Measurements from ENCODE around the gene RNU4-1.
"Not testable (repeated sequence)": the region's sequence is repeated elsewhere in the genome, so short reads cannot be mapped to it uniquely, and the experiment has no call there.

Gene RNU4-1

GRCh38 chr12:120292661-120293531 lies at the start of gene RNU4-1:
Gene RNU4-1 (minus strand): TSS chr12:120293237.
- DNase-seq, result peak; percentile 51 to 78

GRCh38 chr12:120342175-120343038 lies 49.4 kb upstream of the RNU4-1 start:
- DNase-seq, result no peak

- DNase-seq, result no peak
These were observed 46.2 kb upstream of the RNU4-1 start for GRCh38 chr12:120339256-120339655.

- DNase-seq, result no peak
These were observed 44.7 kb upstream of the RNU4-1 start for GRCh38 chr12:120337730-120338129.

- DNase-seq, result not testable (repeated sequence)
These were observed 43.4 kb upstream of the RNU4-1 start for GRCh38 chr12:120336392-120336791.

- peak in 1 of 2 experiments; percentile 27 for DNase-seq
These were observed 42.4 kb upstream of the RNU4-1 start for GRCh38 chr12:120335447-120335846.

- DNase-seq, result no peak
These were observed 39.5 kb upstream of the RNU4-1 start for GRCh38 chr12:120332523-120332922.

GRCh38 chr12:120332041-120332440 lies 39.0 kb upstream of the RNU4-1 start:
- DNase-seq, result no peak

GRCh38 chr12:120331390-120331789 lies 38.4 kb upstream of the RNU4-1 start:
- DNase-seq, result no peak

- DNase-seq, result no peak
These were observed 35.2 kb upstream of the RNU4-1 start for GRCh38 chr12:120328228-120328627.

- no peak for DNase-seq
These were observed 34.6 kb upstream of the RNU4-1 start, which contains the start of gene PLA2G1B for GRCh38 chr12:120327593-120327992. Gene PLA2G1B (minus strand): TSS chr12:120327779. CDS start chr12:120327753, 26 bp downstream.

- DNase-seq, result no peak
These were observed 31.9 kb upstream of the RNU4-1 start for GRCh38 chr12:120324841-120325417.

- no peak for DNase-seq
These were observed 30.7 kb upstream of the RNU4-1 start for GRCh38 chr12:120323772-120324171.

- no peak for DNase-seq
These were observed 28.6 kb upstream of the RNU4-1 start for GRCh38 chr12:120321382-120322202.

- peak; percentile 100 for DNase-seq
These were observed 24.4 kb upstream of the RNU4-1 start for GRCh38 chr12:120317224-120318105.

GRCh38 chr12:120316798-120317223 lies 23.8 kb upstream of the RNU4-1 start:
- no peak for DNase-seq

- DNase-seq, result no peak
These were observed 21.2 kb upstream of the RNU4-1 start for GRCh38 chr12:120314220-120314619.

- peak; percentile 78 to 85 for DNase-seq
These were observed 9.2 kb upstream of the RNU4-1 start, which contains the start of gene SIRT4 for GRCh38 chr12:120301962-120302815. Gene SIRT4 (plus strand): TSS chr12:120302321. CDS start chr12:120303562, 1,241 bp downstream.

- DNase-seq, result no peak
These were observed 701 bp downstream of the RNU4-1 start for GRCh38 chr12:120292411-120292660.

- peak; percentile 1 to 5 for DNase-seq
These were observed 2.3 kb downstream of the RNU4-1 start for GRCh38 chr12:120290609-120291305.
